WERI-Rb-1 (cell line): ENCODE measurements around the gene SPNS3.

Source experiments
- DNase-seq: peaks from one replicate; pipeline ENCODE4 v3.0.0-alpha.2; 2020
- H3K27ac ChIP-seq: fragments of 250-450 bp; sonication (Bioruptor Pico); 2 replicates; pipeline ENCODE4 v1.5.1; 2020; ENCODE audit warnings: mild to moderate bottlenecking, moderate library complexity
- H3K27me3 ChIP-seq: fragments of 250-450 bp; sonication (Bioruptor Pico); 2 replicates; pipeline ENCODE4 v1.5.1; 2021; ENCODE audit warnings: mild to moderate bottlenecking, low read depth, moderate library complexity; ENCODE audit not compliant: insufficient read depth, severe bottlenecking
- H3K36me3 ChIP-seq: fragments of 250-450 bp; sonication (Bioruptor Pico); 2 replicates; pipeline ENCODE4 v1.5.1; 2020; ENCODE audit warnings: mild to moderate bottlenecking, moderate library complexity
- H3K4me3 ChIP-seq: 2 replicates; pipeline ENCODE4 v1.5.1; 2011; ENCODE audit warnings: low read depth, mild to moderate bottlenecking, control low read depth, low read length
- H3K9me3 ChIP-seq: fragments of 250-450 bp; sonication (Bioruptor Pico); 2 replicates; pipeline ENCODE4 v1.5.1; 2021; ENCODE audit warnings: mild to moderate bottlenecking, moderate library complexity; ENCODE audit not compliant: severe bottlenecking
- TF ChIP-seq, protein P1 (sequence below): IDR thresholded peaks from 2 replicates; pipeline ENCODE4 v1.5.1; 2011; ENCODE audit warnings: low read depth, mild to moderate bottlenecking, control low read depth, inconsistent platforms, low read length

SPNS3 gene

DNA sequence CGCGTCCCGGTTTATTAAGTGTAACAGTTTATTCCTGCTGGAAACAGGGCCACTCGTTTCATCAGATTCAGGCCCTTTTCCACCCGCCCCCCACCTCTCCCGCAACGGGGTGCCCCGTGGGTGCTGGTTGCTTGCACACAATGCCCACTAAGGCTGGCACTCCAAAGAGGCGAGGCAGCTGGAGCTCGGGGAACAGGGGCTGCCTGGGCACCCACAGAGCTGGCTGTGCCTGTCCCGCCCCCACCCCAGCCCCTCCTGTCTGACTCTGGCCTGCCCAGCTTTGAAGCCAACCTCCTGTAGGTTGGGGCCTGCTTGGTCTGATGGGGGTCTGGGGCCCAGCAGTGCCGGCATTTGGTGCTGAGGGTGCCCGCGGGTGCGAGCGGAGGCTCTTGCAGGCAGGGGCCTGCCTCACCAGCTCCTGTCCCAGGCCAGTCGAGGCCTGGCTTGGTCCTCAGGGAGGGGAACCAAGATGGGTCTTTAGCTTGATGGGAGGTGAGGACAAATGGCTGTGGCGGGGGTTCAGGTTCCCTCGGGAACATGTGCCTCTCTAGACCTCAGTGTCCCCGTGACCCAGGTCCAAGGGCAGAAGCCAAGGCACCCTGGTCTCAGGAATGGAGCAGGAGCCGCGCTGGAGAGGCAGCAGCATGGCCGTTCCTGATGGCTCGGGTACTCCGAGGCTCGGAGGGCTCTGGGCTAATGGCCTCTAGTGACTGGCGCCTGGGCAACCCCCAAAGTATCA lies 101.4 kb downstream of the SPNS3 start:
- Histone ChIP-seq H3K27ac (no peak overlapping the region), H3K4me3 (no peak overlapping the region), H3K36me3 (peaks cover 20% of the 10 kb centered on the region), H3K9me3 (no peaks in the 10 kb centered on the region), H3K27me3 (no peaks in the 10 kb centered on the region)
- DNase-seq, result no peak
- TF ChIP-seq, protein P1, sequence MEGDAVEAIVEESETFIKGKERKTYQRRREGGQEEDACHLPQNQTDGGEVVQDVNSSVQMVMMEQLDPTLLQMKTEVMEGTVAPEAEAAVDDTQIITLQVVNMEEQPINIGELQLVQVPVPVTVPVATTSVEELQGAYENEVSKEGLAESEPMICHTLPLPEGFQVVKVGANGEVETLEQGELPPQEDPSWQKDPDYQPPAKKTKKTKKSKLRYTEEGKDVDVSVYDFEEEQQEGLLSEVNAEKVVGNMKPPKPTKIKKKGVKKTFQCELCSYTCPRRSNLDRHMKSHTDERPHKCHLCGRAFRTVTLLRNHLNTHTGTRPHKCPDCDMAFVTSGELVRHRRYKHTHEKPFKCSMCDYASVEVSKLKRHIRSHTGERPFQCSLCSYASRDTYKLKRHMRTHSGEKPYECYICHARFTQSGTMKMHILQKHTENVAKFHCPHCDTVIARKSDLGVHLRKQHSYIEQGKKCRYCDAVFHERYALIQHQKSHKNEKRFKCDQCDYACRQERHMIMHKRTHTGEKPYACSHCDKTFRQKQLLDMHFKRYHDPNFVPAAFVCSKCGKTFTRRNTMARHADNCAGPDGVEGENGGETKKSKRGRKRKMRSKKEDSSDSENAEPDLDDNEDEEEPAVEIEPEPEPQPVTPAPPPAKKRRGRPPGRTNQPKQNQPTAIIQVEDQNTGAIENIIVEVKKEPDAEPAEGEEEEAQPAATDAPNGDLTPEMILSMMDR, result no peak

DNA sequence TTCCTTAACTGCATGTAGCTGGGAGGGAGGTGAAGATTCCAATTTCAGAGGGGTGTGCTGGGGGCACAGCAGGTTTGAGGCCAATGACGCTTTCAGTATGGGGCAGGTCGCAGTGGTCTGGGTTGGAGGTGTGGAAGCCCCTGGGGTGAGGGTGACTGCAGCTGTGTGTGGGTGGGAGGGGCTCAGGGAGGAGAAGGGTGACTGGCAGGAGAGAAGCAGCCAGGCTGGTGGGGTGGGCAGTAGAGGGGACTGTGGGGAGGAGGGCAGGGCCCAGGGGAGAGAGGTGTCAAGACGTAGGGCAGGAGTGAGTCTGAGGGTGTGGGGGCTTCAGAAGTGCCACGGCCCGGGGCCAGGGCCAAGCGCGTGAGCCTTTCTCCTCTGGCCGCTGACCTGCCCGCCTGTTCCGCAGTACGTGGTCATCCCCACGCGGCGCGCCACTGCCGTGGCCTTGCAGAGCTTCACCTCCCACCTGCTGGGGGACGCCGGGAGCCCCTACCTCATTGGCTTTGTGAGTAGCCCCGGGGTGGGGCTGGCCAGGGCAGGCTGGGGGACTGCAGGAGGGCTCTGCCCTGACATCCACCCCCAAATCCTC lies 102.0 kb downstream of the SPNS3 start:
- Histone ChIP-seq H3K27me3 (no peaks in the 10 kb centered on the region), H3K27ac (no peak overlapping the region), H3K9me3 (no peaks in the 10 kb centered on the region), H3K4me3 (no peak overlapping the region), H3K36me3 (peaks cover 20% of the 10 kb centered on the region)
- no peak for DNase-seq
- TF ChIP-seq, protein P1, result no peak

DNA sequence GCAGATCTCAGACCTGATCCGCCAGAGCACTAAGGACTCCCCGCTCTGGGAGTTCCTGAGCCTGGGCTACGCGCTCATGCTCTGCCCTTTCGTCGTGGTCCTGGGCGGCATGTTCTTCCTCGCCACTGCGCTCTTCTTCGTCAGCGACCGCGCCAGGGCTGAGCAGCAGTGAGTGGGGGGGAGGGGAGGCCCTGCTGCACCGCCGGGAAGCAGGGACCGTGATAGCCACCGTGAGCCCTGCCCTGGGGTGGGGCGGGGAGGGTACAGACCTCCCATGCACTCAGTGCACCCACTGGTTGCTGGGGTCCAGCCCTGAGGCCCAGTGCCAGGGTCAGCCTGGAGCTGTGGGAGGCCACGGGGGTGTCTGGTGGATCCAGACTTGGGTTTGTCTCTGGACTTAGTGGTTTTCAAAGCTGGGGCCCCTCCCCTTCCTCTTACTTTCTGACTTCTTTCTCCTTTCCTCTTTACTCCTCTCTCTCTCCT lies 102.6 kb downstream of the SPNS3 start:
- DNase-seq, result no peak
- Histone ChIP-seq H3K27me3 (no peaks in the 10 kb centered on the region), H3K36me3 (peaks cover 21% of the 10 kb centered on the region), H3K27ac (no peak overlapping the region), H3K4me3 (no peak overlapping the region), H3K9me3 (no peaks in the 10 kb centered on the region)
- TF ChIP-seq, protein P1, result no peak

DNA sequence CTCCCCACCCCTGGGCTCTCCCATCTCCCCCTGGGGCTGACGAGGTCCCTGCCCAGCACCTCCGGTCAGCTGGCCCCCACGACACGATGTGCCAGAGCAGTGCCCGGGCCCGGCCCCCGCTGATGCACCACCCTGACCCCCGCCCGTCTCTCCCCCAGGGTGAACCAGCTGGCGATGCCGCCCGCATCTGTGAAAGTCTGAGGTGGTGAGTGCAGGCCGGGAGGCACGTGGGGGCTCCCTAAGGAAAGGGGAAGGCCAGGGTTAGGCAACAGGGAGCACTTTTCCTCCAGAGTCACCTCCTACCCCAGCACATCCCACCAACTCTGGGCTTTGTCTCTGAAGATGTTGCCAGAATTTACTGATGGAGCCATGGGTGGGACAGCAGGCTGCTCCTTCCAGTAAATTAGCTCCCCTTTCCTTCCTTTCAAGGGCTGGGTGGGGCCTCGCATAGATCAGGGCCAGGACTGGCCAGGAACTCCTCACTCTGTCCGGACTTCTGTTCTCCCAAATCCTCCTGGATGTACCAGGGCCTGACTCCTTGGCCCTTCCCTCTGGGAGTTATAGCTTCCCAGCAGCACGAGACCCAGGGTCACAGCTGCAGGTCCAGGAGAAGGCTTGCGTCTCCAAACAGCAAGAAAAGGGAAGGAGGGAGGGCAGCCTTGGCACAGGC lies 103.1 kb downstream of the SPNS3 start:
- Histone ChIP-seq H3K4me3 (no peak overlapping the region), H3K36me3 (peaks cover 27% of the 10 kb centered on the region), H3K27me3 (no peaks in the 10 kb centered on the region), H3K27ac (no peak overlapping the region), H3K9me3 (no peaks in the 10 kb centered on the region)
- no peak for DNase-seq
- TF ChIP-seq, protein P1, result no peak
